DMS79 (cell line): ENCODE measurements around the gene DBT.
A peak's percentile ranks its signal among the peaks of the same experiment; 100 is the strongest.
"Not testable (repeated sequence)": the region's sequence is repeated elsewhere in the genome, so short reads cannot be mapped to it uniquely, and the experiment has no call there.

Experiments used
- DNase-seq: peaks from one replicate; lab custom pipeline; 2025; lab: John Stamatoyannopoulos, UW

DBT gene

DNA sequence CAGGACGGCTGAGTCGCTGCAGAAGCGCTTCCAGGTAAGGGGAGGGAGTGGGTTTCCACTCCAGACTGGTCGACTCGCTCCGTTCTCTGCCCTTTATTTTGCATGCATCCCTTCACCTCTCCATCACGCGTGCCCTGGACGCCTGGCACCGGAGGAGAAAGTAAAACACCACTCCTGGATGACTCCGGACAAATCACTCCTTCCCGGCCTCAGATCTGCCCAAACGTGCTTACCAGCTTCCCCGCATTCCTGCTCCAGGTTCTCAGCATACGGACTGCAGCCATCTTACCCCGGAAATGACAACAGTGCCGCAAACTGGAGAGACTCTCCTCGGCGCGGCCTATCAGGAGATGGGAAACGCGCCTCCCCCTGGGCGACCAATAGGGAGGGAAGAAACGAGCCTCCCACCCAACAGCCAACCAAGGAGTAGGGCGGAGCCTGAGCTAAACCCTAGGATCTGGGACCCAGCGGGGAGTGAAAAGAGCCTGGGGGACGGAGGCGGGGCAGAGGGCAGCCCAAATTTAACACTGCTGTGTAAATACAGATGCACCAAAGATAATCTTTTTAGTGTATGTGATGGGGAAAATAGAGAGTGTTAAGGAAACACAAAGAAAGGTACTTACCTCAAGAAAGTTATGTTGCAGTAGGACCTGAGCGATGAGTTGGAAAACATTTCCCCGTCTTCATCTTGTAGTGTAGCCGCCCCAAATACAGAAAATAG lies at the start of gene DBT:
DBT (minus strand) TSS at position 298 of the 721 bp plus-strand sequence; CDS start at position 284, 14 bp downstream.
- DNase-seq, result peak; percentile 94

DNA sequence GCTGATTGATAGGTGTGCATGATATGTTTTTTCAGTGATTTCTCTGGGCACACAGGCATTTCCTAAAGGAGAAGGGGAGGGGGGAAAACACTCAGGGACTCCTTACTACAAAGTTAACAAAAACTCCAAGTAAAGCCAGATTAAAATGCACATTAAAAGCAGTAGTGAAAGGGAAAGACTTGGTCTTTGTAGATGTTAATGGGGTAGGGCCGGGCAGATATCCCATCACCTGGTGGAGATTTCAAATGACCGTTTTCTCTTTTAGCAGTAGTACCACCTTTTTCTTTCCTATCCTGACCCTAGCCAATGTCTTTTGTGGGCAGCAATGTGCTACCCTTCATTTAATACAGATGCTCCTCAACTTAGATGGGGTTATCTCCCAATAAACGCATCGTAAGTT lies 48.9 kb upstream of the DBT start:
- DNase-seq, result no peak

DNA sequence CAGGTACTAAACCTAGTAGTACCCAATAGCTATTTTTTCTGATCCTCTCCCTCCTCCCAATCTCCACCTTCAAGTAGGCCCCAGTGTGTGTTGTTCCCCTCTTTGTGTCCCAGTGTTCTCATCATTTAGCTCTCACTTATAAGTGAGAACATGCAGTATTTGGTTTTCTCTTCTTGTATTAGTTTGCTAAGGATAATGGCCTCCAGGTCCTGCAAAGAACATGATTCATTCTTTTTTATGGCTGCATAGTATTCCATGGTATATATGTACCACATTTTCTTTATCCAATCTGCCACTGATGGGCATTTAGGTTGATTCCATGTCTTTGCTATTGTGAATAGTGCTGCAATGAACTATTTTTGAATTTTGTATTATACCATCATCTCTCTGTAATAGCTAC lies 47.4 kb upstream of the DBT start:
- DNase-seq, result not testable (repeated sequence)

DNA sequence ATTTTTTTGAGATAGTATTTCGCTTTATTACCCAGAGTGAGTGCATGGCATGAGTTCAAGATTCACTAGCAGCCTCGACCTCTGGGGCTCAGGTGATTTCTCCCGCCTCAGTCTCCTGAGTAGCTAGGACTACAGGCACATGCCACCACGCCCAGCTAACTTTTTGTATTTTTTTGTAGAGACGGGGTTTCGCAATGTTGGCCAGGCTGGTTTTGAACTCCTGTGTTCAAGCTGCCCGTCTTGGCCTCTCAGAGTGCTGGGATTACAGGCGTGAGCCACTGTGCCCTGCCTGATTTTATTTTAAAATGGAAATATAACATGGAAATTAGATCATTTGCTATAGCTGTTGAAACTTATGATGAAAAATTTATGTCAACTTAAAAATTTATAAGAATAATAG lies 46.5 kb upstream of the DBT start:
- no peak for DNase-seq

DNA sequence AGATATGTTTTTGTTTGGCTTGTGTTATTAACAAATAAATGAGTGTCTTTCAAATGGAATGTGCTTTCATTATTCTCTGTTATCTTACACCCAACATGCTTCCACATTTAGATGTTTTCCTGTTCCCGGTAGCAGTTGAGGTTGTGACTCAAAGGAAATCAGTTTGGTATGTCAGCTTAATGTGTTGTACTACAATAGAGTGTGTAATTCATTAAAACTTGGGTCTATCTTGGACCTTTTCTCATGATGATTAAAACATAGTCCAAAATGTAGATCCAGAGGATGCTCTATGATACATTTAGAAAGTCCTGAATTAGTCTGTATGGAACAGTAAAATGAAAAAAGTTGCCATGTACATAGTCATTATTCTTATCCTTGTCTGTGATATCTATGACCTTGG lies 43.1 kb upstream of the DBT start:
- no peak for DNase-seq

DNA sequence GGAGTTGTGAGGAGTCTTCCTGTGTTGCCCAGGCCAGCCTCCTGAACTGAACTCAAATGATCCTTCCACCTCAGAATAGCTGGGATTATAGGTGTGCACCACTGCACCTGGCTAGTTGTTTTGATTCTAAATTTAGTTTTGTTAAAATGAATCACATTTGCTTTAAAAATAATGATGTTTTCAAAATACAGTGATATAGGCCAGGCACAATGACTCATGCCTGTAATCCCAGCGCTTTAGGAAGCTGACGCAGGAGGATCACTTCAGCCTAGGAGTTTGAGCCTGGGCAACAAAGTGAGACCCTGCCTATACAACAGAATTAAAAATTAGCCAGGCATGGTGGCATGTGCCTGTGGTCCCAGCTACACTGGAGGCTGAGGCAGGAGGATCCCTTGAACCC lies 40.7 kb upstream of the DBT start:
- no peak for DNase-seq

DNA sequence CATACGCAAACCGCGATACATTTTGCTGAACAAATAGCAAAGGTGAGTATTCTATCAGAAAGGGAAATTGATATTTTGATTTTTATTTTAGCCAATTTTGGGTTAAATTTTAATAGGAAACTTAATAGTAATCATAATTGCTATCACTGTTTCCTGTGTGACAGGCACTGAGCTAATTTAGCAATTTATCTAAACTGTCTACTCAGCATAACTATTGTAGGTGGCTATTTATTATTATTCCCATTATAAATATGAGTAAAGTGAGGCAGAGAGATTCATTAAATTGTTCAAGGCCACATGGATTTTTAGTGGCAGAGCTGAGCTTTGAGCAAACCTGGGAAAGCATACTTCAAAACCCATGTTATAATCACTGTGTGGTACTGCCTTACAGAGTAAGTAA lies 37.5 kb upstream of the DBT start:
- DNase-seq, result no peak

DNA sequence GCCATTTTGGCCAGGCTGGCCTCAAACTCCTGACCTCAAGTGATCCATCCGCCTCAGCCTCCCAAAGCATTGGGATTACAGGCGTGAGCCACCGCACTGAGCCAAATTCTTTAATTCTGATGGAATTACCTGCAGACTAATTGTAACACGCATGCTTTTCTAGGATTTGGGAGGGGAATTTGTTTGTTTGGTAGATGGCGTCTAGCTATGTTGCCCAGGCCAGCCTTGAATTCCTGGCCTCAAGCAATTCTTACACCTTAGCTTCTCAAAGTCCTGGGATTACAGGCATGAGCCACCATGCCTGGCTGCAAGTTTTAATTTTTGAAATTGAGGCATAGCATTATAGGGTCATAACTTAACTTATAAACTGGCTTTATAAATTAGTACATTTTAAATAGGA lies 35.0 kb upstream of the DBT start:
- no peak for DNase-seq

DNA sequence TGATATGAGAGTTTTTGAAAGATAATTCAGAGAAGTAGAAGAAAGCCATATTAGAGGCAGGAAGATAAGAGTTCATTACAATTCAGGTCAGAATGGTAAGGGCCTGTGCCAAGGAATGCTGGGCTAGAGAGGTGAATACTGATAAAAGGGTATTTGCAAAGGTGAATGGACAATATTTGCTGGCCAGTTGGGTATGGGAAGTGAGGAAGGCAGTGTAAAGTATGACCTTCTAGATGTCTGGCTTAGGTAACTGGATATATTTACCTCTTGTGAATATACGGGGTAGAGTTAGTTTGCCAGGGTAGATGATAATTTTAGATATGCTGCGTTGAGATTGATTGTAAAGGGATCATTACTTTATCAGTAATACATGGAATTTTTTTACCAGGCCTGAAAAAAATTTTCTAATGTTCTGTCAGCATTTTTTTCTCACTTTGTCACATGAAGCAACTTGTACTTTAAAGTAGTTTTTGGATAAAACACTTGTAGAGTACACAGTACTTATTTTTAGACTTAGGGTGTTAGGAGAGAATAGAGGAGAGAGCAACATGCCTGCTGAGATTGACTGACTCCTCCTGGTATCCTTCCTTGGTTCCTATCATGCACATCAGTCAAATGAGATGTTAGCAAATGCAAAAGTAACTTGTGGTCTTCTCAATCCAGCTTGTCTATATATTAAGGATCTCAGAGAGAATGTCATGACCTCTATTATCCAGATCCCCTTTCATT lies 30.5 kb upstream of the DBT start:
- no peak for DNase-seq

DNA sequence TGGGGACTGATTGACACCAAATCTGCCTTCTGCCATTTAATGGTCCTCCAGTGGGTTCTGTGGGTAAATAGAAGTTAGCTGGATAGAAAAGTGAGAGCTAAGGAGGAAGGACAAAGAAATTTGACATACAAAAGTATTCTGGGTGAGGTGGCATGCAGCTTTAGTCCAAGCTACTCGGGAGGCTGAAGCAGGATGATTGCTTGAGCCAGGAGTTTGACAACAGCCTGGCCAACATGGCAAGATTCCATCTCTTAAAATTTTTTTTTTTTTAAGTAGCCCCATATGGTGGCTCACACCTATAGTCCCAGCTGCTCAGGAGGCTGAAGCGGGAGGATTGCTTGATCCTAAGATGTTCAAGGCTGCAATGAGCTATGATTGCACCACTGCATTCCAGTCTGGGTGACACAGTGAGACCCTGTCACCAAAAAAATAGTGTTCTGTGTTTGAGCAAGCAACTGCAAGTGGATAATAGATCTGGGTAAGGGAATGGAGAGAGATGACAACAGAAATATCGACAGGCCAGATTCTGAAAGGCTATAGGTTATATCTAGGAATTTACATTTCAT lies 29.8 kb upstream of the DBT start:
- no peak for DNase-seq

DNA sequence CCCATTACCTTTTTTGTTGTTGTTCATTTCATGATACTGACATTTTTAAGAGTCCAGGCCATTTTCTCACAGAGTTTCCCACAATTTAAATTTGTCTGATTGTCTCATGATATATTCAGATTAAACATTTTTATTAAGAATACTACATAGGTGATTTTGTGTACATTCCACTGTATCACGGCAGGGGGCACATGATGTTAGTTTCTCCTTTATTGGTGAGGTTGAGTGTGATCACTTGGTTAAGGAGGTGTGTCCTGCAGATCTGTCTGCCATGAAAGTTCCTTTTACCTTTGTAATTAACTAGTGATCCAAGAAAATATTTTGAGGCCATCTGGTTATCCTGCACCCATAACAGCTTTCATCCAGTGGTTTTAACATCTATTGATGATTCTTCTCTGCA lies 28.2 kb upstream of the DBT start:
- DNase-seq, result no peak

DNA sequence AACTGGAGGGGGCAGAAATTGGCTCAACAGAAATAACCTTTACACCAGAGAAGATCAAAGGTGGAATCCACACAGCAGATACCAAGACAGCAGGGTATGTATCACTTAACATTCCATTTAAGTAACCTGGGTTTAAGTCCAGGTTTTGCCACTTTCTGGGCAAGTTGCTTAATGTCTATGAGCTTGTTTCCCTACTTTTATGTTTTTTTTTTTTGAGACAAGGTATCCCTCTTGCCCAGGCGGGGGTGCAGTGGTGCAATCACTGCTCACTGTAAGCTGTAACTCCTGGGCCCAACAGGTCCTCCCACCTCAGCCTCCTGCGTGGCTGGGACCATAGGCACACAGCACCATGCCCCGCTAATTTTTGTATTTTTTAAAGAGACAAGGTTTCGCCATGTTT lies 18.6 kb upstream of the DBT start:
- no peak for DNase-seq

DNA sequence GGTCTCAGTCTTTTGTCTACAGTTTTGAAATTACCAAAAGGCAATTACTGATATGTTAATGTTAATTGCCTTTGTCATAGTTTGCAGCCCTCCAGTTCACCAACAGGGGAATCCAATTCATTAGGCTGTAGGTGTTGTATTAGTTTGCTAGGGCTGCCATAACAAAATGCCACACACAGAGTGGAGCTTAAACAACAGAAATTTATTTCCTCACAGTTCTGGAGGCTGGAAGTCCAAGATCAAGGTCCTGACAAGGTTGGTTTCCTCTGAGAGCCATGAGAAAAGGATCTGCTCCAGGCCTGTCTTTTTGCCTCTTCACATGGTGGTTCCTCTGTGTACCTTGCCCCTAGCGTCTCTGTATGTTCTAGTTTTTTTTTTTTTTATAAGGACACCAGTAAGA lies 17.6 kb upstream of the DBT start:
- no peak for DNase-seq

DNA sequence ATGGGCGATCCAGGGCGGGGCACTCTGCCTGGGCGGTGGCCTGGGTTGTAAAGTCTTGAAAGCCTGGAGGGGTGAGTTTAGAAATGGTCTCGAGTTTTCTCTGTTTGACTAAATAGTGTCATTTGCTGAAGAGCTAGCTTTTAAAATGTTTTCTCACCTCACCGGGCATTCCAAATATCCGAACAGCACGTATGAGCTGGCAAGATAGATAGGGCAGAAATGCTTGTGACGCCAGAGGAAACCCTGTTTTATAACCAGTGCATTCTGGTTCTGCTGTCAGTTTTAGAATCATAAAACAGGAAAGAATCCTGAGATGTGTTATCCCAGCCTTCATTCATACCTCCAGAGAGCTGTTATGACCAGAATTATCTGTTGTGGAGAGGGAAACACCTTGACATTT lies 17.1 kb upstream of the DBT start:
- DNase-seq, result no peak

DNA sequence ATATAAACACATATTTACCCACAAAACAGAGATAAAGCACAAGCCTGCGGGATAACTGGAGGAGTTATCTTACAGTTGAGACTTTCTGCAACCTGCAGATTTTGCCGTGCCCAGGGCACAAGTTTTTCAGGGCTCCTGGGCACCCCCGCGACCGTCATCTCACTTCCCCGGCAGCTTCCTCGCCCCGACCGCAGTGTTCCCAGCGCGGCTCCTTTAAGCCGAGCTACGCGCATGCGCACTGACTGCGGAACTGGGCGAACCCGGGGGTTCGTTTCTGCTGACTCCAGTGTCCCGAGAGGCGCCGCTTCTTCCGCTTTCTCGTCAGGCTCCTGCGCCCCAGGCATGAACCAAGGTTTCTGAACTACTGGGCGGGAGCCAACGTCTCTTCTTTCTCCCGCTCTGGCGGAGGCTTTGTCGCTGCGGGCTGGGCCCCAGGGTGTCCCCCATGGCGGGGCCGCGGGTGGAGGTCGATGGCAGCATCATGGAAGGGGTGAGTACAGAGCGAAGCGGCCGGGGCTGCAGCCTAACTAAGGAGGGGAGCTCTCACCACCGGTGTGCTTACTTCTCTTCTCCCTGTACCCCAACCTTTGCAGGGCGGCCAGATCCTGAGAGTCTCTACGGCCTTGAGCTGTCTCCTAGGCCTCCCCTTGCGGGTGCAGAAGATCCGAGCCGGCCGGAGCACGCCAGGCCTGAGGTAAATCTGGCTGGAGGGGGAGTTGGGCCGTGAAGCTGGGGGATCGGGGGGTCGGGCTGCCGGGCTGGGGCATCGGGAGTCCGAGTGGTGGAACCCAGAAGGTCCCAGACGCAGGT lies 16.5 kb upstream of the DBT start, which contains the start of gene RTCA:
RTCA (plus strand) TSS at position 286 of the 810 bp plus-strand sequence; CDS start at position 446, 160 bp downstream.
- DNase-seq, result peak; percentile 91

DNA sequence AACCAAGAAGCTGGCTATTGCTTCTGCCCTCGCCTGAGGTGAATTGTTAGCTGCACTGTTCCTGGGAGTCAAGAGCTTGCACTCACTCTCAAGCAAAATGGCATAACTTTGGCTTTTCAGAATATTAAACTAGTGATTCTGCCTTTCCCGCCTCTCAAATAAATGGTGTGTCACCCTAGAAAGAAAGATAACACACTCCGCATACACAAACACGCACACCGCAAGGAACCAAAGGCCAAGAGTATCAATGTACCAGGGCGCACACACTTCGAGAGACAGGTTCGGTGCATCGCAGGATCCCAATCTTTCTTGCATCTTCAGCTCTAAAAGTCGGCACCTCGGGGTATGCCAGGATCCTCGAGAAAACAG lies 15.9 kb upstream of the DBT start:
- DNase-seq, result peak; percentile 71

DNA sequence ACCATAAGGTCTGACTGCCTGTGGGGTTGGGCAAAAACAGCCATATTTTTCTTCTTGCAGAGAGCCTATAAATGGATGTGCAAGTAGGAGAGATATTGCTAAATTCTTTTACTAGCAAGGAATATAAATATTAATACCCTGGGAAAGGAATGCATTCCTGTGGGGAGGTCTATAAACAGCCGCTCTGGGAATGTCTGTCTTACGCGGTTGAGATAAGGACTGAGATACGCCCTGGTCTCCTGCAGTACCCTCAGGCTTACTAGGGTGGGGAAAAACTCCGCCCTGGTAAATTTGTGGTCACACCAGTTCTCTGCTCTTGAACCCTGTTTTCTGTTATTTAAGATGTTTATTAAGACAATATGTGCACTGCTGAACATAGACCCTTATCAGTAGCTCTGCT lies 14.4 kb upstream of the DBT start:
- DNase-seq, result not testable (repeated sequence)

DNA sequence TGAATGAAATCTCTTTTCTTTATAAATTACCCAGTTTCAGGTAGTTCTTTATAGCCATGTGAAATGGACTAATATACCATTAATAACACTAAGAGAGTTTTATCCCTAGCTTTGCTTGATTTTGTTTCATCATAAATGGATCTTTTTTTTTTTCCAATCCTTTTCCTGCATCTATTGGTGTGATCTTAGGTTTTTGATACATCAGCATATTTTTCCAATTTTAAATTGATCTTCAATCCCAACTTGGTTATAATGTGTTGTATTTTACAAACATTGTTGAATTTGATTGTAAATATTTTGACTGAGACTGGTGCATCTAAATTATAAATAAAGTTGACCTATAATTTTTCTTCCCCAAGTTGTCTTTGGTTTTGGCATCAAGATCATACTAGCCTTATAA lies 12.1 kb upstream of the DBT start:
- DNase-seq, result no peak

DNA sequence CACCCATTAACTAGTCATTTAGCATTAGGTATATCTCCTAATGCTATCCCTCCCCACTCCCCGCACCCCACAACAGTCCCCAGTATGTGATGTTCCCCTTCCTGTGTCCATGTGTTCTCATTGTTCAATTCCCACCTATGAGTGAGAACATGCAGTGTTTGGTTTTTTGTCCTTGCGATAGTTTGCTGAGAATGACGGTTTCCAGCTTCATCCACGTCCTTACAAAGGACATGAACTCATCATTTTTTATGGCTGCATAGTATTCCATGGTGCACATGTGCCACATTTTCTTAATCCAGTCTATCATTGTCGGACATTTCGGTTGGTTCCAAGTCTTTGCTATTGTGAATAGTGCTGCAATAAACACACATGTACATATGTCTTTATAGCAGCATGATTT lies 8.8 kb upstream of the DBT start:
- not testable (repeated sequence) for DNase-seq

DNA sequence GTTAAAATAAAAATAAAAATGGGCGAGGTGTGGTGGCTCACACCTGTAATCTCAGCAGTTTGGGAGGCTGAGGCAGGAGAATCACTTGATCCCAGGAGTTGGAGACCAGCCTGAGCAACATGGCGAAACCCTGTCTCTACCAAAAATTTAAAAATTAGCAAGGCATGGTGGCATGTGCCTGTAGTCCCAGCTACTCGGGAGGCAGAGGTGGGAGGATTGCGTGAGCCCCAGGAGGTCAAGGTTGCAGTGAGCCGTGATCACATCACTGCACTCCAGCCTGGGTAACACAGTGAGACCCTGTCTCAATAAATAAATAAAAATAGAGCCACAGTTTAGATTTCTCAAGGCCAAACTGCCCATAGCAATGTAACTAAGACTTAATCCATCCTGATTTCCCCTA lies 6.6 kb upstream of the DBT start:
- not testable (repeated sequence) for DNase-seq

DNA sequence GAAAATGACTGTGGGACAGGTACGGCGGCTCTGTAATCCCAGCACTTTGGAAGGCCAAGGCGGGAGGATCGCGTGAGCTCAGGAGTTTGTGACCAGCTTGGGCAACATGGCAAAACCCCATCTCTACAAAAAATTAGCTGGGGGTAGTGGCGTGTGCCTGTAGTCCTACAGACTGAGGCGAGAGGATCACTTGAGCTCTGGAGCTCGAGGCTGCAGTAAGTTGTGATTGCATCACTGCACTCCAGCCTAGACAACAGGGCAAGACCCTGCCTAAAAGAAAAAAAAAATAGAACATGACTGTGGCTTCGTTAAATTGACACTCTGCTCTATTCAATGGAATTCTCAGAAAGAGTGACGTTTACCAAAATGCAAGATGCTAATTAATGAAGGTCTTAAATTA lies 3.9 kb upstream of the DBT start:
- DNase-seq, result no peak

DNA sequence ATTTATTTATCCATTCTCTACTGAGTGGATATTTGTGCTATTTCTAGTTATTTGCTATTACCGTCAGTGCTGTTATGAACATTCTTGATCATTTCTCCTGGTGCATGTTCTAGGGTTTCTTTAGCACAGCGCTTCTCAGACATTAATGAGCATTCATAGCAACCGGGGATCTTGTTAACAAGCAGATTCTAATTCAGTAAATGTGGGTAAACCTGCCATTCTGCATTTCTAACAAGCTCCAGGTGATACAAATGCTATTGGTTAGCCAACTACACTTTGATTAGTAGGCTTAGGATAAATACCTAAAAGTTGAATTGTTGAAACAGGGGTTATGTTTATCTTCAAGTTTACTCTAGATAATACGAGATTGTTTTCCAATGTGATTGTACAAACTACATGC lies 3.3 kb upstream of the DBT start:
- no peak for DNase-seq

DNA sequence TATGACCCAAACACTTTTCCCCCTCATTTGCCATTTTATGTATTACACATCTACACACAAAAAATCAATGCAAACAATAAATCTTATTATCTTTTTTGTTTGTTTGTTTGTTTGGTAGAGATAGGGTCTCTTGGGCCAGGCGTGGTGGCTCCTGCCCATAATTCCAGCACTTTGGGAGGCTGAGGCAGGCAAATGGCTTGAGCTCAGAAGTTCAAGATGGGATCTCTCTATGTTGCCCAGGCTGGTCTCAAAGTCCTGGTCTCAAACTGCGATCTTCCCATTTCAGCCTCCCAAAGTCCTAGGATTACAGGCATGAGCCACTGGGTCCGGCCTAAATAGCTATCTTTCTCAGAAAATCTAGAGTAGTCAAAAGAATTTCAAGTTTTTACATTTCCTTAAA lies 1.2 kb upstream of the DBT start:
- no peak for DNase-seq
